TTC549 (cell line): ENCODE measurements around the gene CHRNE.

ENCODE experiments used
- FAIRE-seq: peaks from 2 replicates; lab custom pipeline; 2012; peaks lifted over from hg19 to GRCh38; lab: Jason Lieb, UNC

CHRNE gene

DNA sequence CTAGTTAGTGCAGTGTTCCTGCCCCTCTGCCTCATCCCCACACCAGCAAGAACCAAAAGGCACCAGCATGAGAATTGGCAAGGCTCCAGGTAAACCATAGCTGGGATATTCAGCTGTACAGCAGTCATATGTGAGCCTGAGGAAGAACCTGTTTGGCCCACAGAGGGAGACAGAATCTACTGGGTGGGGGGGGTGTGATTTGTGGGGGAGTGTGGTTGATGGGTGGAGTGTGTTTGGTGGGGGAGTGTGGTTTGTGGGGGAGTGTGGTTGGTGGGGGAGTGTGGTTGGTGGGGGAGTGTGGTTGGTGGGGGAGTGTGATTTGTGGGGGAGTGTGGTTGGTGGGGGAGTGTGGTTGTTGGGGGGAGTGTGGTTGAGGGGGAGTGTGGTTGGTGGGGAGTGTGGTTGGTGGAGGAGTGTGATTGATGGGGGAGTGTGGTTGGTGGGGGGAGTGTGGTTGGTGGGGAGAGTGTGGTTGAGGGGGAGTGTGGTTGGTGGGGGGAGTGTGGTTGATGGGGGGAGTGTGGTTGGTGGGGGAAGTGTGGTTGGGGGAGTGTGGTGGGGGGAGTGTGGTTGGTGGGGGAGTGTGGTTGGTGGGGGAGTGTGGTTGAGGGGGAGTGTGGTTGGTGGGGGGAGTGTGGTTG lies 50.2 kb downstream of the CHRNE start:
- no peak for FAIRE-seq

DNA sequence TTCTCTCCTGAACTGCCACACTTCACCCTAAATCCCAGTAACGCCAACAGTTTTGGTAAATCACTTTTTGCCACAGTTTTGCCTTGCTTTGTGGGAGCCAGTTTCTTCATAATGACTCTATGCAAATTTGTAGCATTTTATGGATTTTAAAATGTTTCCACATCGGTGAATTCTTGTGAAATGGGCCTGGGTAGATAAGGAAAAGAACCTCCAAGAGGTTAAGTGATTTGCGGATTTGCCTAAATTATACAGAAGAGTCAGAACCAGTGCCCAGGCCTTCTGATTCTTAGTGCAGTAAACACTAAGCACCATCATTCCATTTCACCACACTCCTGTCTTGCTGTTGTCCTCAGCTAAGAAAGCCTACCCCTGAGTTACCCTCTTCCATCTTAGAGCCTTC lies 51.8 kb downstream of the CHRNE start:
- FAIRE-seq, result no peak

DNA sequence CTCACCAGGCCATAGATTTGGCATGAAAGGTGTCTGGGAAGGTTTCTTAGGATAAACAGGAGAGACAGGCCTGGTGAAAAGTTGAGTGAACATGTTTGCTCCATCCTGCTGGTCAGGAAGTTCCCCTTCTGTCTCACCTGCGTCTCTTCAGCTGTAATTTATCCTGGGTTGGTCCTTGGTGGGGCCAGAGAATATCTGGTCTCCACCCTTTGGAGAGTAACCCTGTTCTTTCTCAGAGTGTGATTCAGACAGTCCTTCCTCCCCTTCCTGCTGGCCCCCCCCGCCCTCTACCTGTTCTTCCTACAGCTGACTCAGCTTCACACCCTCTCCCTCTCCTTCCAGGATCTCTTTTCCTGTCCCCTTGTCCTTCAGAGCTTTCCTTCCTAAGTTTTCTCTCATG lies 52.7 kb downstream of the CHRNE start:
- FAIRE-seq, result no peak

DNA sequence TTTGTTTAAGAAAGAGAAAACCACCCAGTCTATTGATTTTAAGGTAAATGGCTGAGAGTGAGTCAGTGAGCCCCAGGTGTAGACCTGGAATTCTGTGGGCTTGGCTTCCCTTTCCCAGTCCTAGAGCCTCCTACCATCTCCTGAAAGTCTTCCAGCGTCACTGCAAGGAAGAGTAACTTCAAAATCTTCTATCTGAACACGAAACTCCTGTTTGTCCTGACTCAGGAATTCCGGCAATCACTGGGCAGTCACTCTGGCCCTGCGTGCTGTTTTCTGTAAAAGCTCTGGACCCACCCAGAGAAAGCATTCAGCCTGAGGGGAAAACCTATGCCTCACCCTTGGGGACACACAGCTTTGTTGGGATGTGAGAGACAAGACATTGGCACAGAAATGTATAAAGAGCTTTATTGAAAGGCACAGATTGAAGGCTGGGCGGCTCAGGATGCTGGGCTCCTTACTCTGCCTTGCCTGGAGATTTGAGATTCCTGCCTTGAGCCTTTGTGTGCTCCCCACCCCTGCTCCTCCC lies 53.8 kb downstream of the CHRNE start:
- no peak for FAIRE-seq
